HepG2 (cell line): Measurements from ENCODE around the gene RCHY1. TPM values are rescaled to one million over a fixed set of nuclear protein-coding genes. Genes with fewer than 3 reads are reported as not detected.
"Not testable (repeated sequence)": the region's sequence is repeated elsewhere in the genome, so short reads cannot be mapped to it uniquely, and the experiment has no call there.

Source experiments
- ATAC-seq: fragments of 200-7000 bp; cut with Tn5 transposase; 3 replicates; pipeline ENCODE4 v1.9.1; 2020; ENCODE audit warnings: mild to moderate bottlenecking, moderate library complexity
- BruUV-seq: library from RNA; stranded (reverse); fragments of 400-500 nt; replicated peaks from 2 replicates; lab custom pipeline; 2021; lab: Mats Ljungman, UMichigan
- CTCF ChIA-PET: fragments of 300-600 bp; formaldehyde crosslinking; extraction: SDS; loops from one replicate; lab custom pipeline; 2021; ENCODE audit warnings: low total read pairs, inconsistent platforms, low intra/inter-chr PET ratio; lab: Yijun Ruan, JAX
- POLR2A ChIA-PET: fragments of 350-600 bp; sonication (Branson Sonifier 250); formaldehyde crosslinking; loops from one replicate; lab custom pipeline; 2020; ENCODE audit warnings: antibody characterized with exemption, inconsistent platforms; lab: Yijun Ruan, JAX
- DNase-seq: peaks from one replicate; pipeline ENCODE4 v3.0.0-alpha.2; 2015; ENCODE audit warnings: low spot score
- FAIRE-seq: peaks from 3 replicates; lab custom pipeline; 2011; peaks lifted over from hg19 to GRCh38; lab: Jason Lieb, UNC
- H2AFZ ChIP-seq: one replicate; pipeline ENCODE4 v1.6.1; 2011; ENCODE audit warnings: low read length, inconsistent platforms
- H3K27ac ChIP-seq: fragments of 300-600 bp; 3 replicates; pipeline ENCODE4 v1.8.0; 2011; ENCODE audit warnings: mixed run types, mild to moderate bottlenecking, mixed read lengths, low read length, inconsistent platforms; ENCODE audit not compliant: insufficient read depth; ENCODE audit errors: extremely low read length
- H3K27me3 ChIP-seq, 2 experiments: fragments of 200-600 bp in 1 of 2; 2 replicates in 1 of 2; 3 replicates in 1 of 2; pipeline versions ENCODE4 v1.6.0 to v1.8.0; 2011; ENCODE audit warnings: low read length in 2 of 2, mild to moderate bottlenecking in 2 of 2, moderate library complexity in 2 of 2, inconsistent platforms in 1 of 2; ENCODE audit not compliant: insufficient read depth in 2 of 2, control insufficient read depth in 1 of 2
- H3K36me3 ChIP-seq, 2 experiments: fragments of 200-600 bp in 1 of 2; replicated peaks in 1 of 2; 2 replicates in 1 of 2; 3 replicates in 1 of 2; pipeline versions ENCODE4 v1.5.1 to v1.8.0; 2011; ENCODE audit warnings: low read length in 2 of 2, inconsistent platforms in 1 of 2; ENCODE audit not compliant: insufficient read depth in 2 of 2, control insufficient read depth in 1 of 2
- H3K4me1 ChIP-seq: 2 replicates; pipeline ENCODE4 v1.5.1; 2012; ENCODE audit warnings: low read length, inconsistent platforms; ENCODE audit not compliant: insufficient read depth
- H3K4me2 ChIP-seq: 2 replicates; pipeline ENCODE4 v1.6.0; 2011; ENCODE audit warnings: low read depth, low read length, inconsistent platforms
- H3K4me3 ChIP-seq, 3 experiments: fragments of 200-600 bp in 1 of 3; sonication (generic), shearing (Covaris generic) in 1 of 3; replicated peaks in 1 of 3; 2 replicates each; pipeline ENCODE4 v1.5.1; 2011 to 2016; ENCODE audit warnings: low read length in 3 of 3, inconsistent platforms in 2 of 3, low read depth in 2 of 3, mild to moderate bottlenecking in 2 of 3, control low read depth in 1 of 3, mixed read lengths in 1 of 3; ENCODE audit not compliant: insufficient read depth in 1 of 3
- H3K79me2 ChIP-seq: one replicate; pipeline ENCODE4 v1.6.1; 2011; ENCODE audit warnings: low read length, inconsistent platforms; ENCODE audit not compliant: insufficient read depth
- H3K9ac ChIP-seq: 2 replicates; pipeline ENCODE4 v1.6.0; 2011; ENCODE audit warnings: mild to moderate bottlenecking, low read depth, low read length, inconsistent platforms; ENCODE audit not compliant: insufficient read depth
- H3K9me3 ChIP-seq: 2 replicates; pipeline ENCODE4 v1.5.1; 2012; ENCODE audit warnings: mild to moderate bottlenecking, low read length
- H4K20me1 ChIP-seq: 2 replicates; pipeline ENCODE4 v1.6.0; 2011; ENCODE audit warnings: inconsistent platforms, mild to moderate bottlenecking, low read length, moderate library complexity; ENCODE audit not compliant: insufficient read depth
- HNRNPL ChIP-seq: fragments of 200-400 bp; formaldehyde crosslinking; IDR thresholded peaks from 2 replicates; pipeline ENCODE4 v1.6.1; 2017; ENCODE audit warnings: mild to moderate bottlenecking, low read depth, low read length
- IRF2 ChIP-seq: IDR thresholded peaks from 2 replicates; pipeline ENCODE4 v1.6.1; 2018; ENCODE audit warnings: missing genetic modification reagents, missing compliant biosample characterization
- MBD4 ChIP-seq: IDR thresholded peaks from 2 replicates; pipeline ENCODE4 v1.6.1; 2012; ENCODE audit warnings: low read length, inconsistent platforms, borderline replicate concordance
- MED13 ChIP-seq: sonication (generic); formaldehyde crosslinking; IDR thresholded peaks from 2 replicates; pipeline ENCODE4 v1.5.0; 2020; ENCODE audit warnings: missing genetic modification reagents
- NFE2L1 ChIP-seq: sonication (generic); formaldehyde crosslinking; IDR thresholded peaks from 2 replicates; pipeline ENCODE4 v1.4.0; 2020; ENCODE audit warnings: missing genetic modification reagents, mild to moderate bottlenecking, borderline replicate concordance
- SIN3B ChIP-seq: fragments of 150-350 bp; IDR thresholded peaks from 2 replicates; pipeline ENCODE4 v1.6.1; 2014; ENCODE audit warnings: low read length
- THAP8 ChIP-seq: sonication (generic); formaldehyde crosslinking; IDR thresholded peaks from 2 replicates; pipeline ENCODE4 v1.5.1; 2020; ENCODE audit warnings: missing genetic modification reagents, mild to moderate bottlenecking, borderline replicate concordance
- TSC22D2 ChIP-seq: sonication (generic); formaldehyde crosslinking; IDR thresholded peaks from 2 replicates; pipeline ENCODE4 v1.5.1; 2020; ENCODE audit warnings: missing genetic modification reagents, mild to moderate bottlenecking, borderline replicate concordance
- ZNF17 ChIP-seq: sonication (generic); formaldehyde crosslinking; IDR thresholded peaks from 2 replicates; pipeline ENCODE4 v1.5.0; 2020; ENCODE audit warnings: mild to moderate bottlenecking, missing genetic modification reagents
- ZNF382 ChIP-seq: sonication (generic); formaldehyde crosslinking; IDR thresholded peaks from 2 replicates; pipeline ENCODE4 v1.5.0; 2020; ENCODE audit warnings: missing genetic modification reagents, mild to moderate bottlenecking, borderline replicate concordance
- ZNF646 ChIP-seq: sonication (generic); formaldehyde crosslinking; IDR thresholded peaks from 2 replicates; pipeline ENCODE4 v1.9.0; 2021; ENCODE audit warnings: mild to moderate bottlenecking, missing genetic modification reagents
- ZNF83 ChIP-seq: sonication (generic); formaldehyde crosslinking; IDR thresholded peaks from 2 replicates; pipeline ENCODE4 v1.4.0; 2020; ENCODE audit warnings: missing genetic modification reagents, mild to moderate bottlenecking, borderline replicate concordance
- WGBS: methylation state at CpG from one replicate; pipeline ENCODE4 v1.1.6; 2017; ENCODE audit warnings: low lambda C conversion rate; 5-methylcytosine and 5-hydroxymethylcytosine counted together
- in situ Hi-C: cut with HindIII; loops from 2 replicates; pipeline ENCODE4 v1.10.0; 2017; ENCODE audit warnings: low pct_unique_long_range_greater_than_20kb; ENCODE audit not compliant: extremely low pct_ligation_motif_present
- intact Hi-C: fragments of 100-400 bp; cut with micrococcal nuclease; formaldehyde crosslinking; loops from one replicate; pipeline ENCODE4 v1.10.0; 2022; ENCODE audit not compliant: unreplicated experiment
- polyA plus RNA-seq, 8 experiments: library from polyadenylated mRNA; depleted of rRNA in 3 of 8; stranded (reverse) in 7 of 8; unstranded in 1 of 8; fragments of >200 nt; fragmentation: Illumina TruSeq in 4 of 8; extraction: Trizol in 4 of 8; gene quantifications; 2 replicates each; pipeline versions ENCODE4 v1.2.1 to v1.2.3, GENCODE V29; 2011 to 2016; ENCODE audit warnings: low read depth in 4 of 8, missing spikeins in 1 of 8, mixed read lengths in 1 of 8; ENCODE audit not compliant: insufficient read depth in 1 of 8
- total RNA-seq, 5 experiments: library from RNA; depleted of rRNA; stranded (reverse); fragments of >200 nt; fragmentation: Illumina TruSeq; extraction: Trizol; gene quantifications; 2 replicates each; pipeline ENCODE4 v1.2.3, GENCODE V29; 2016; ENCODE audit warnings: low read depth in 1 of 5

RCHY1 gene
- total and polyA plus RNA-seq, 2 of the 13 experiments (the other 11 are each of a cell fraction or from before 2014, with no cell fraction given), result 19.9 to 30.5 TPM

DNA sequence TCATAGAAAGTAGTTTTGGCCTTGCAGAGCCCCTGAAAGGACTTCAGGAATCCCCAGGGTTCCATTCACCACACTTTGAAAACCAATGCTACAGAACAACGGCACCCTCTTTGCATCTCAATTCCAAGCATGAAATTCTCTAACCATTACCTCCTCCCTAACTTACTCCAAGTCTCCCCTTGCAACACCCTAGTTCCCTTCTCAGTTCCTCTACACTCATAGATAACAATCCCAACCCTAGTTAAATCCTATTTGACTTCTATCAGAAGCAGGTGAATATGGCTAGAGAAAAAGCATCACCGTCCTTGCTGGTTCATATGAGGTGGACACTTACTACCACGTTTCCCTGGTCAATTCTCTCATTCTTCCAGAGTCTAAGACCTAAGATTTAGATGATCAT is 2.4 kb downstream of the RCHY1 start:
- Histone ChIP-seq H3K9me3 (no peaks in the 10 kb centered on the region), H3K27me3 (no peaks in the 10 kb centered on the region; a peak in 1 of 5 replicates), H3K4me1 (peaks cover 58% of the 10 kb centered on the region), H2AFZ (no peak overlapping the region), H4K20me1 (no peaks in the 10 kb centered on the region), H3K79me2 (peaks cover 62% of the 10 kb centered on the region), H3K4me3 (peak overlapping the region in 2 of 3 experiments; percentile 22 to 81; a peak in 3 of 6 replicates), H3K4me2 (peak overlapping the region; percentile 85), H3K9ac (peak overlapping the region; percentile 11; the same call in 1 of the 2 replicates), H3K27ac (no peak overlapping the region), H3K36me3 (no peaks in the 10 kb centered on the region; a peak in 1 of 5 replicates)
- intact Hi-C loops, result no loop called here
- TF ChIP-seq THAP8 (CRISPR knock-in tag), result no peak
- TF ChIP-seq ZNF646 (CRISPR knock-in tag), result no peak
- no peak for TF ChIP-seq ZNF382 (CRISPR knock-in tag)
- no peak for TF ChIP-seq SIN3B
- no peak for TF ChIP-seq MBD4
- TF ChIP-seq HNRNPL, result no peak
- TF ChIP-seq ZNF17 (CRISPR knock-in tag), result no peak
- TF ChIP-seq TSC22D2 (CRISPR knock-in tag), result no peak
- no peak for TF ChIP-seq NFE2L1 (CRISPR knock-in tag)
- no peak for TF ChIP-seq IRF2 (CRISPR knock-in tag)
- no peak for TF ChIP-seq MED13 (CRISPR knock-in tag)
- no peak for TF ChIP-seq ZNF83 (CRISPR knock-in tag)
- POLR2A ChIA-PET, result no interaction called here
- CTCF ChIA-PET, result no interaction called here
- no TSS peak for BruUV-seq
- DNase-seq (no peak), FAIRE-seq (no peak), ATAC-seq (no peak)
- in situ Hi-C loops, result no loop called here
- WGBS, result 92% methylated on average over 3 of the region's 3 CpGs

GRCh38 chr4:75509592-75509991 is 4.6 kb downstream of the RCHY1 start:
- CTCF ChIA-PET, H3K36me3 ChIP-seq, POLR2A ChIA-PET, H2AFZ ChIP-seq, H4K20me1 ChIP-seq, H3K9ac ChIP-seq, FAIRE-seq, H3K4me2 ChIP-seq, H3K27me3 ChIP-seq, ATAC-seq, H3K4me3 ChIP-seq, BruUV-seq, DNase-seq, H3K27ac ChIP-seq, intact Hi-C loops, in situ Hi-C loops, H3K9me3 ChIP-seq: not testable (repeated sequence)
- 89% methylated on average over 4 of the region's 4 CpGs for WGBS
- peaks cover 66% of the 10 kb centered on the region for H3K4me1 ChIP-seq
- H3K79me2 ChIP-seq, result peaks cover 52% of the 10 kb centered on the region
